H1 (cell line): ENCODE data around the gene NLRP3.

Experiments
- CREB1 ChIP-seq: IDR thresholded peaks from 2 replicates; pipeline ENCODE4 v1.6.1; 2012; ENCODE audit warnings: inconsistent platforms
- EZH2 ChIP-seq: fragments of 200-600 bp; sonication (generic); IDR thresholded peaks from 2 replicates; pipeline ENCODE4 v1.7.1; 2012; ENCODE audit warnings: low read depth, mild to moderate bottlenecking, moderate library complexity, low read length, inconsistent platforms; ENCODE audit not compliant: severe bottlenecking
- POLR2A ChIP-seq, 2 experiments: IDR thresholded peaks; 1 replicate in 1 of 2; 2 replicates in 1 of 2; pipeline ENCODE4 v1.6.1; 2011; ENCODE audit warnings: low read depth in 2 of 2, low read length in 2 of 2, mild to moderate bottlenecking in 2 of 2; ENCODE audit errors: control extremely low read depth in 1 of 2
- RFX5 ChIP-seq: IDR thresholded peaks from 2 replicates; pipeline ENCODE4 v1.6.1; 2011; ENCODE audit warnings: low read depth, low read length, improper control_type of control experiment, borderline replicate concordance
- SRF ChIP-seq: IDR thresholded peaks from 2 replicates; pipeline ENCODE4 v1.6.1; 2011; ENCODE audit warnings: mild to moderate bottlenecking, low read depth, low read length, moderate library complexity
- TF ChIP-seq, protein P1 (sequence below), 3 experiments: IDR thresholded peaks; 1 replicate in 2 of 3; 2 replicates in 1 of 3; pipeline versions ENCODE4 v1.5.1 to v1.6.1; 2011; ENCODE audit warnings: low read length in 3 of 3, mild to moderate bottlenecking in 3 of 3, inconsistent platforms in 2 of 3, low read depth in 1 of 3, moderate library complexity in 1 of 3; ENCODE audit not compliant: insufficient read depth in 1 of 3; ENCODE audit errors: control extremely low read depth in 1 of 3
- TF ChIP-seq, protein P2 (sequence below): IDR thresholded peaks from 2 replicates; pipeline ENCODE4 v1.6.1; 2012; ENCODE audit warnings: inconsistent platforms

DNA sequence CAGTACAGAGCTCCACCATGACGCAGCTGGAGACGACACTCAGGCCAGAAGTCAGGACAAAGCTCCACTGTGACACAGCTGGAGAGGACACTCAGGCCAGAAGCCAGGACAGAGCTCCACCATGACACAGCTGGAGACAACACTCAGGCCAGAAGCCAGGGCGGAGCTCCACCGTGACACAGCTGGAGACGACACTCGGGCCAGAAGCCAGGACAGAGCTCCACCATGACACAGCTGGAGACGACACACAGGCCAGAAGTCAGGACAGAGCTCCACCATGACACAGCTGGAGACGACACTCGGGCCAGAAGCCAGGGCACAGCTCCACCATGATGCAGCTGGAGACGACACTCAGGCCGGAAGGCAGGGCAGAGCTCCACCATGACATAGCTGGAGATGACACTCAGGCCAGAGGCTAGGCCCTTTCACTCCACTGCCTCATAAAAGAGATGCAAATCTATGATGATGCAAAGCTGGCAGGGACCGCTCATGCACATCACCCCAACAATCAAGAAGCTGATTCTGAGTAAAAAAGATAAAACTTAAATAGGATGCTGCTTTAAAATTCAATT lies 55.6 kb downstream of the NLRP3 start:
- TF ChIP-seq POLR2A (IDR thresholded peaks at IDR 0.05; ENCODE audit: control extremely low read depth in 1 of 2, low read depth in 2 of 2, low read length in 2 of 2) (no peak), EZH2 (no peak), RFX5 (no peak), CREB1 (no peak), SRF (no peak)
- TF ChIP-seq, protein P1, sequence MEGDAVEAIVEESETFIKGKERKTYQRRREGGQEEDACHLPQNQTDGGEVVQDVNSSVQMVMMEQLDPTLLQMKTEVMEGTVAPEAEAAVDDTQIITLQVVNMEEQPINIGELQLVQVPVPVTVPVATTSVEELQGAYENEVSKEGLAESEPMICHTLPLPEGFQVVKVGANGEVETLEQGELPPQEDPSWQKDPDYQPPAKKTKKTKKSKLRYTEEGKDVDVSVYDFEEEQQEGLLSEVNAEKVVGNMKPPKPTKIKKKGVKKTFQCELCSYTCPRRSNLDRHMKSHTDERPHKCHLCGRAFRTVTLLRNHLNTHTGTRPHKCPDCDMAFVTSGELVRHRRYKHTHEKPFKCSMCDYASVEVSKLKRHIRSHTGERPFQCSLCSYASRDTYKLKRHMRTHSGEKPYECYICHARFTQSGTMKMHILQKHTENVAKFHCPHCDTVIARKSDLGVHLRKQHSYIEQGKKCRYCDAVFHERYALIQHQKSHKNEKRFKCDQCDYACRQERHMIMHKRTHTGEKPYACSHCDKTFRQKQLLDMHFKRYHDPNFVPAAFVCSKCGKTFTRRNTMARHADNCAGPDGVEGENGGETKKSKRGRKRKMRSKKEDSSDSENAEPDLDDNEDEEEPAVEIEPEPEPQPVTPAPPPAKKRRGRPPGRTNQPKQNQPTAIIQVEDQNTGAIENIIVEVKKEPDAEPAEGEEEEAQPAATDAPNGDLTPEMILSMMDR (IDR thresholded peaks at IDR 0.05; ENCODE audit: control extremely low read depth in 1 of 3, insufficient read depth in 1 of 3, low read depth in 1 of 3, low read length in 3 of 3), result no peak
- TF ChIP-seq, protein P2, sequence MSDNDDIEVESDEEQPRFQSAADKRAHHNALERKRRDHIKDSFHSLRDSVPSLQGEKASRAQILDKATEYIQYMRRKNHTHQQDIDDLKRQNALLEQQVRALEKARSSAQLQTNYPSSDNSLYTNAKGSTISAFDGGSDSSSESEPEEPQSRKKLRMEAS, result no peak
